Measurements from ENCODE around the gene VPS18.

Gene VPS18

DNA sequence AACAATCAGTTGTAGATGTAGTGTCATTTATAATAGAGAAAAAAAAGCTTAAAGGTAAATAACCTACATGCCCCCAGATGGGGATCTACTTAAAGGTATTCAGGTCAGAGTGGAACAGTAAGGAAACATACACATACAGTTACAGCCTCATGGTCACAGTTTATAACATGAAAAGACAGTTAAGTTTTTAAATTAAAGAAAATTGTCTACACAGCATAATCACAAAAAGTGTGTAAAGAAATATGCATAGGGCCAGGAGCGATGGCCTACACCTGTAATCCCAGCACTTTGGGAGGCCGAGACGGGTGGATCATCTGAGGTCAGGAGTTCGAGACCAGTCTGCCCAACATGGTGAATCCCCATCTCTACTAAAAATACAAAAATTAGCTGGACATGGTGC is 27.1 kb upstream of the VPS18 start:
- H3K4me3 ChIP-seq (ENCODE audit: low read depth, low read length), result no peak overlapping the region

DNA sequence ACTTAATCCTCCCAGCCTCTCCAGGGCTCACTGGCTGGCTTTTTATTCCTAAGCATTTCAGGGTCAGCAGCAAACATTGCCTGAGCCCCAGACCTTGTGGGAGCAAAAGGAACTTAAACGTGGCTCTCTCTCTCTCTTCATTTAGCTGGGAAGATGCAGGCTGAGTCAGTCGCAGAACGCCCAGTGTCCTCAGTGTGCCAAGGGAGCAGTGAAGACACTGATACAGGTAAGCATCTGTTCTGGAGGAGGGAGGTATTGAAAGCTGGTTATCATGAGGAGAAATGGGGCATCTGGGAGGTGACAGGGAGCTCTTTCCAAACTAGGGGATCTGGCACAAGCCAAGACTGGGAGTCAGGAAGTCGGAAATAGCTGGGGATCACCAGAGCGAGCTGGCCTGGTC is 24.6 kb upstream of the VPS18 start:
- H3K4me3 ChIP-seq (ENCODE audit: low read depth, low read length), result no peak overlapping the region

DNA sequence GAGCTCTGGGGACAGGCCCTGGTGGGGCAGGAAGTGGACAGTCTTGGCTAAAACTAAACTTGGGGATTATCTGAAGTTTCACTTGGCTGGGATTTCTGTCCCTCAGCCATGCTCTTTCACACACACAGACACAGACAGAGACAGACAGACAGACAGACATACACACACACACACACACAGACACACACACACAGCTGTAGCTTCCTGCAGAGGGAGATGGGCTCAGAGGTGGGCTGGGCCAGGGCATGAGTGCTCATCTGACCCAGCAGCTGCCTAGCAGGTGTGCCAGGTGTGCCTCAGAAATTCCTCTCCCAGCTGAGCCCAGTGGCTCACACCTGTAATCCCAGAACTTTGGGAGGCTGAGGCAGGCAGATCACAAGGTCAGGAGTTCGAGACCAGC is 23.5 kb upstream of the VPS18 start:
- H3K4me3 ChIP-seq (ENCODE audit: low read depth, low read length), result no peak overlapping the region

DNA sequence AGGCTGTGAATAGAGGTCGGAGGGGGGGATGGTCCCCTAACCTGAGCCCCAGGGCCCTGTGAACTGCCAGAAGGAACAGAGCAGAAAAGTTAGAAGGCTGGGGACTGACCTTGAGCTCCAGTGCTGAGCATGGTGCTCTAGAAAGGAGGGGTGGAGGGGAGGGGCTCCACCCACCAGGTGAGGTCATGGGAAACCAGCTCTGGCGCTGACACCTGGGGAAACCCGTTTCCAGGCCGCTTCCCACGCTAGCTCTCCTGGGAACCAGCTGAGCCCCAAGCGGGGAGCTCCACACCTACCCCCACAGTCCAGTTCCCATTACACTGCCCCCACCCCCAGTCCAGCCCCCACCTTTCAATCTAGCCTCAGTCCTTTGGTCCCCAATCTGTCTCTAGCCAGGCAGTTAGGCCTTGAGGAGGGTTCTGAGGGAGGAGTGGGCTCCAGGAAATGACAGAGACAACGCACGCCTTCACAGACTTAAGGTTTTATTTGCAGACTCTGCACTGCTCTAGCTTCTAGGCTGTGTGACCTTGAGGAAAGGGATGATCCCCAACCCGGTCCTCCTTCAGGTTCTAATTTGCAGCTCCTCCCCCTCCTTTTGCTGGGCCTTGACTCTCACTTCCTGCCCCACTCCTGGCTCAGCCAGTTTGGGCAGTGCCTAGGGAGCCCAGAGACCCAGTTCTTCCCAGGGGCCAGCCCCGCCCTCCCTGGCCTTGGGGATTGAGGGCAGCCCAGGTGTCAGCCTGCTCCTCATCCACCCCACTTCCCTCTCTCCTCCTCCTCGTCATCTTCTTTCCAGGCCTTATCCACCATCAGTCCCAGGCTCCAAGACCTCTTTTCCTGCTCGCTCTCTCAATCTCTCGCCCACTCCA is 22.3 kb upstream of the VPS18 start:
- no peak overlapping the region for H3K4me3 ChIP-seq (ENCODE audit: low read depth, low read length)

DNA sequence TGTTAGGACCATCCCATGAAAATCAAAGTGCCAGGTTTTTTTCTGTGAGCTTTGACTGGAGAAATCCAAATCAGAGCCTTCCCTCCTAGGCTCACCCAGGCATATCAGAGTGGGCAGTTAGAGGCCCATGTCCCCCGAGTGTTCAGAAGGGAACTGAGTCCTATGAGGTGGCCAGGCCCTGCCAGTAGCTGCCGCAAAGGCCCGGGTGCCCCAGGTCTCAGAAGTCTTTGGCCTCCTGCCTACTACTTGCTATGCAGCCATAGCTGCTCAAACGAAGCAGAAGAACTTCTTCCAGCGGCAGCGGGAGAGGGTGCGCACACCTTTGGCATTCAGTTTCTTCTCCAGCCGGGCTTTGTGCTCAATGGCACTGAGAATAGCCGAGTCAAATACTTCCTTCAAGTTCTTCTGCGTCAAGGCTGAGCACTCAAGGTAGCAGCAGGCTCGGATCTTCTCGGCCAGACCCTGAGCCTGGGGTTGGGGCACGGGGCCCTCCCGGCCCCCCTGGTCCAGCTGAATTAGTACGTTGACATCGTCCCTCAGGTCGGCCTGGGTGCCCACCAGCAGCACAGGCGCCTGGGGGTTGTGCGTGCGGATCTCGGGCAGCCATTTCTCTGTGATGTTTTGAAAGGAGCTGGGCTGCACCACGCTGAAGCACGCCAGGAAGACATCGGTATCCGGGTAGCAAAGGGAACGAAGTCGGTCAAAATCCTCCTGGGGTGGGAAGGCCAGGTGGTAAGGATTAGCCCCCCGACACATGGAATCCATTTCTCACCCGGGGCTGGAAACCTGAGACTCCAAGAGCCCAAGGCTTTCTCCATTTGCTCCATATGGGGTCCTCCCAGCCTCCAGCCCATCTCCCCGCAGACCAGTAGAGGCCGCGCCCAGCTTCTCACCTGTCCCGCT is 21.2 kb upstream of the VPS18 start:
- H3K4me3 ChIP-seq (ENCODE audit: low read depth, low read length), result no peak overlapping the region

DNA sequence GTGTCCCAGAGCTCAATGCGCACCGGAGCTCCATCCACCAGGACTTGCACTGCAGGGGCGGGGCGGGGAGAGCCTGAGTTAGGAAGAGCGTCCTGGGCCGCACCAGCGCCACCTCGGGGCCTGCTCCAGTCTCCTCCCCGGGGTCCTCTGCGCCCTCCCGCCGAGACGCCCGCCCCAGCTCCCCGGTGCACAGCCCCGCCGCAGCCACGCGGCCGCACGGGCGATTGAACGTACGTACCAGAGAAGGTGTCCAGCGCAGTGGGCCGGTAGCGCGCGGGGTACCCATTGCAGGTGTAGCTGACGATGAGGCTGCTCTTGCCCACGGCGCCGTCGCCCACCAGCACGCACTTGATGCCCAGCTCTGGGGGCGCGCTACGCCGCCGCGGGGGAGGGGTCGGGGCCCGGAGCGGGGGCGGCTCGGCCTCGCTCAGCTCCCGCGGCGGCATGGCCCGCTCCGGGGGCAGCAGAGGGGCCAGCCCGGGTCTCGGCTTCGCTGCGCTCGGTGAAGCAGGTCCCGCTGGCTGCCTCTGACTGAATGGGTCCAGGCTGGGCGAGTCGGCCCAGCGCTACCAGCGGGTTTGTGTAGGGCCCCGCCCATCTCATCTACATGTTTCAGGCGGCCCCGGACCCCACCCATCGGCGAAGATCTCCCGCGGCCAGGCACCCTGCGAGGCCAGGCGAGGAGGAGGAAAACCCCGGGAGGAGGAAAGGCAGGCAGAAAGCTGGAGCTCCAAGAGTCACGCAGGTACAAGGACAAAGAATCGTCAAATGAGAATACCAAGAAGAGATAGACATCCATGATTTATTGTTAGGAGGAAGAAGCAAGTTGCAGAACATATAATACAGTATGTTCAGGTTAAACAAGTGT is 20.3 kb upstream of the VPS18 start, which contains the start of gene RHOV:
RHOV (minus strand) TSS at position 541 of the 868 bp plus-strand sequence; CDS start at position 446, 95 bp downstream.
- H3K4me3 ChIP-seq (ENCODE audit: low read depth, low read length), result peak within 1 kb of the TSS; percentile 67

DNA sequence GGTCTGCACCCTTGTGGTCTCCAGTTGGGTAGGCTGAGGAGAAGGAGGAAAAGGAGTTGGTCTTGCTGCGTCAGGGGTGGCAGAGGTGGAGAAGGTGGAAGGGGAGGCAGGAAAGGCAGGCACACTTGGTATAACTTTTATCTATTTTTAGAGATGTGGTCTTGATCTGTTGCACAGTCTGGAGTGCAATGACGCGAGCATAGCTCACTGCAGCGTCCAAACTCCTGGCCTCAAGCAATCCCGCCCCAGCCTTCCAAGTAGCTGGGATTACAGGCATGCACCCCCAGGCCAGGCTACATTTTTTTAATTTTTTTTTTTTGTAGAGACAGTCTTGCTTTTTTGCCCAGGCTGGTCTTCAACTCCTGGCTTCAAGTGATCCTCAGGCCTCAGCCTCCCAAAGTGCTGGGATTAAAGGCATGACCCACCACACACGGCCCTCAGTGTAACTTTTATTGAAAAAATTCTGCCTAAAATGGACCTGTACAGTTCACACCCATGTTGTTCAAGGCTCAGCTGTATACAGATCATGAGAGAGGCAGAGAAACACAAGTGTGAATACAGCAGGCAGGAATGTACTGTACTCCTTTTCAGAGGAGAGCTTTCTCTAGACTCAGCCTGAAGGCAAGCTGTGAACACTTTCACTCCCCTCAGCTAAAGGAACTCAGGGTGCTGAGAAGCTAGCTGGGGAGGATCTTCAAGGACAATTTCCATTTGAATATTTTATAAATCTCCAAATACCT is 18.1 kb upstream of the VPS18 start:
- H3K4me3 ChIP-seq (ENCODE audit: low read depth, low read length), result no peak overlapping the region

DNA sequence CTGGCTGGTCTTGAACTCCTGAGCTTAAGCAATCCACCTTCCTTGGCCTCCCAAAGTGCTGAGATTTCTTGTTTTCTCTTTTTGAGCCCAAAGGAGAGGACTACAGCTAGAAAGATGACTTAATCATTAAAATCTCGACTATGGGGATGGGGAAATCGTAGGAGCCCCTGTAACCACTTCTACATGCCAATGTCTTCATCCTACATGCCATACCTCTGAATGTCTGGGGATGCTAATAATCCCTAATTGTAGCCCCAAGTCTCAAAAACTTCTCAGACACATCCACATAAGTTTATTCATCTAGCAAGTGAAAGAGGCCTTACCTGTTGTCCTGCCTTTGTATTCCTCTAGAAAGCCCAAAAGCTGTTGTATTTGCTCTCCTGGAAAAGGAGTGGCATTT is 16.6 kb upstream of the VPS18 start:
- H3K4me3 ChIP-seq (ENCODE audit: low read depth, low read length), result no peak overlapping the region

DNA sequence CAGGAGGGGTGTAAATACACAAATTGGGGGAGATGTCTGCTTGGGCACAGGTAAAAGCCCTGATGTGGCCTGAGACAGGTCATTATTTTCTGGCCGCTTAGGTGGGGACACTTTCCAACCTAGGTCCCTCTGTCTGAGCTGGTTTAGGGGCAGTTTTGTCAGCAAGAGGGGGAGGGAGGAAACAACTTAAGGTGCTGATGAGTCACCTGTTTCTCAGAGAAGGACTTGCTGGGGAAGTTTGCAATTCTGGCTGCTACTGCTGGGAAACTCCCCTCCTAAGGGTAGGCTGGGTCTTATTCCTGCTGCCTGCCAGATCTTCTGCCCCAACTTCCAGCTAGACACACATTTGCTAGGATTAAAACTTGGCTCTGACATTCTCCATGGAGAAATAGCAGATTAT is 15.5 kb upstream of the VPS18 start:
- no peak overlapping the region for H3K4me3 ChIP-seq (ENCODE audit: low read depth, low read length)

DNA sequence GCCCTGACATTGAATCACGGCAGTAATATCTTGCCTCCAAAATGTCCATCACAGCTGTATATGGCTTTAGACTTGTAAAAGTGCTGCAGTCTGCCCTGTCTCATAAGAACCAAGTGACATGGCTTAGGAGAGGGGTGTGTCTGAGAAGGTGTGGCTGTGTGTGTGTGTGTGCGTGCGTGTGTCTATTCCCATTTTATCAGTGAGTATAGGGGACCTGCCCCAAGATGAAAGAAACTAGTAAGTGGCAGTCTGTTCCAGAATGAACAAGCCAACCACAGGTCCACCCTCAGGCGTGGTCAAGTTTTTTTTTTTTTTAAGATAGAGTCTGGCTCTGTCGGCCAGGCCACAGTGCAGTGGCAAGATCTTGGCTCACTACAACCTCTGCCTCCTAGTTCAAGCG is 14.6 kb upstream of the VPS18 start:
- no peak overlapping the region for H3K4me3 ChIP-seq (ENCODE audit: low read depth, low read length)

DNA sequence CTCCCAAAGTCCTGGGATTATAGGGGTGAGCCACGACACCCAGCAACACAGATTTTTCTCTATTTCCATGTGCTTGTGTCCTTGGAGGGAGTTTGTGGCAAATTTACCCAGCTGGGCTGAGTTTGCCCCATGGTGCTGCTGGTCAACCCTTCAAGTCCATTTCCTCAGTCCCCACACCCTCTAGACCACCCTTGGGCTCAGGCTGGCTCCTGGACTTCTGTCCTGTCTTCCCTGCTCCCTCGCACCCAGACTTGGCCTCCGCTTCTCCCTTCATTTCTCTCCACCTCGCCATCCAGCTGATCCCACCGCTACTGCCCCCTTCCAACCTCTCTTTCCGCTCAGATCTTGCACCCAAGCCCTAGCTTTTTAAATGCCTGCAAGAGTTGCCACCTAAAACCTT is 12.9 kb upstream of the VPS18 start:
- H3K4me3 ChIP-seq (ENCODE audit: low read depth, low read length), result no peak overlapping the region

DNA sequence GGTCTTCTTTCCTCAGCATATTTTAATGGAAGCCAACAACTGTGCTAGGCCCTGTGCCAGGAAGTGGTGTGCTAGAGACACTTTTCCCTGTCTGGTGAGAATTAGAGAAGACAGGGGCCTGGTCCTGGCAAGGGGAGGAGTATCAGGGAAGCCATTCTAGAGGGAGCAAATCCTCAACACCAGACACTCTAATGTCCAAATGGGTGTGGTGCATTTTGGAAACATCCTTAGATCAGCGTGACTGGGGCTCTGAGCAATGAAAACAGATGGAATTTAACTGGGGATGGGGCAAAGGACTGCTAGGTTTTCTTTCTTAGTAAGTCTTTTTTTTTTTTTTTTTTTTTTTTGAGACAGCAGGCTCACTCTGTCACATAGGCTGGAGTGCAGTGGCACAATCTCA is 7.7 kb upstream of the VPS18 start:
- no peak overlapping the region for H3K4me3 ChIP-seq (ENCODE audit: low read depth, low read length)

DNA sequence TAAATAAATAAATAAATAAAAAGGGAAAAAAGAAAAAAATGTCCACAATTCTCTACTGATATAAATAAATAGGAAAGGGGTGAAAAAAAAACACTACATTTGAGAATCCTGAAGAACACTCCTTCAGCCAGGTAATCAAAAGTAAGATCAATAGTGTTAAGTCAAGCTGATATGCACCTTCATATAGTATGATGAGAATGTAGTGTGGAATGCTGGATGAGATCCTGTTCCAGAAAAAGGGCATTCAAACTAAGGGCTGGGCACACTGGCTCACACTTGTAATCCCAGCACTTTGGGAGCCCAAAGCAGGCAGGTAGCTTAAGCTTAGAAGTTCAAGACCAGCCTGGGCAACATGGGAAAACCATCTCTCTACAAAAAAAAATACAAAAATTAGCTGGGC is 5.1 kb upstream of the VPS18 start:
- no peak overlapping the region for H3K4me3 ChIP-seq (ENCODE audit: low read depth, low read length)

DNA sequence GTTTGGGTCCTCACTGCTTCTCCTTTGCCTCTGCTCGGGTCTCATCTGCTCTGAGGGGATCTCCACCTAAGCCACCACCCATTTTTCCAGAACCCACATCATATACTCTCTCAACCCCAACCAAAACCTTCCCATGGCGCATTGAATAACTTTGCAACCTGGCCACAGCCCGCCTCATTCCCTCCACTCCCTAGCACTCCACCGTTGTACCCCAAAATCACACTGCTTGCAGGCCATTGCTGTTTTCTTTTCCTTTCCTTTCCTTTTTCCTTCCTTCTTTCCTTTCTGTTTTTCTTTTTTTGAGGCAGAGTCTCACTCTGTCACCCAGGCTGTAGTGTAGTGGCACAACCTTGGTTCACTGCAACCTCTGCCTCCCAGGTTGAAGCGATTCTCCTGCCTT is 3.1 kb upstream of the VPS18 start:
- no peak overlapping the region for H3K4me3 ChIP-seq (ENCODE audit: low read depth, low read length)

DNA sequence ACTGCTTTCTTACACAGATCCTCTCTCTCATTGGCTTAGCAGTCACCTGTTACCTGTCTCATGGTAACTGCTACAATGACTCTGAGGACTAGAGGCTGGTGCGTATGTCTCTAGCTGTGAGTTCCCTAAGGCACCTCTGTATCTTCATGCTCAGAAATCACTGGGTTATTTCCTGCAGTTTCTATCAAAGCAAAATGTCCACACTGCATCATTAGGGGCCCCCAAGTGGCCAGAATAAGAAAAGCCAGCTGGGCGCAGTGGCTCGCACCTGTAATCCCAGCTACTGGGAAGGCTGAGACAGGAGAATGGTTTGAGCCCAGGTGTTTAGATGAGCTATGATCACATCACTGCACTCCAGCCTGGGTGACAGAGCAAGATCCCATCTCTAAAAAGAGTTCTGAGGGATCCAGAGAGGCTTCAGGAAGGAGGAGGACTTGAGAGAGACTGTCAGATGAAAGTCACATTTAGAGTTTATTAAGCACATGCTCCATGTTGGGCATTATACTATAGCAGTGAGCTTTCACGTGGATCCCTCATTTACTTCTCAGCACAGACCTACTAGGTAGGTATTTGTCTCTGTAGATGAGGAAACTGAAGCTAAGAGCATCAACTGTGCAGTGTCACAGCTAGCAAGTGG is 2.3 kb upstream of the VPS18 start:
- no peak overlapping the region for H3K4me3 ChIP-seq (ENCODE audit: low read depth, low read length)

DNA sequence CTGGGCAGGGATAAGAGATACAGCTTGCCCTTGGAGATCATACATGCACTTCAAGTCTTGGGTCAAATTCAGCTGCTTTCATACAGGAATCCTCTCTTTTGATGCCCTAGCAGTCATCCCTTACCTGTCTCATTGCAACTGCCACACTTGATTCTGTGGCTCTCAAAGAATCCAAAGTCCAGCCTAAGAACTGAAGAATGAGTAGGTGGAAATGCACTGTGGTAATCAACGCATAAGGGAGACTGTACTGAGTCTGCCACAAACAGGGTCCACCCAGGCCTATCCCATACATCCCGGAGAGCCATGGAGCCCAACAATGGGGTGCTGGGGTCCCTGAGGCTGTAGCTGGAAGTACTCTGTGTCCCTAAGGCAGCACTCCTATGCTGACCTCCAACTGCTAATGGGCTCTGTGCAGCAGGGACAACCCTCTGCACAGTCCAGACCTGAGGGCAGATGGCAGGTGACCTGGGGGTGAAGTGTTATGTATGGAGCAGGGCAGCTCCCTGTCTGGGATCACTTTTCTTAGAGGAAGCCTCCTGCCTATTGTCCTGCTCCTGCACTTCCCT is 1.7 kb upstream of the VPS18 start:
- H3K4me3 ChIP-seq (ENCODE audit: low read depth, low read length), result no peak overlapping the region

DNA sequence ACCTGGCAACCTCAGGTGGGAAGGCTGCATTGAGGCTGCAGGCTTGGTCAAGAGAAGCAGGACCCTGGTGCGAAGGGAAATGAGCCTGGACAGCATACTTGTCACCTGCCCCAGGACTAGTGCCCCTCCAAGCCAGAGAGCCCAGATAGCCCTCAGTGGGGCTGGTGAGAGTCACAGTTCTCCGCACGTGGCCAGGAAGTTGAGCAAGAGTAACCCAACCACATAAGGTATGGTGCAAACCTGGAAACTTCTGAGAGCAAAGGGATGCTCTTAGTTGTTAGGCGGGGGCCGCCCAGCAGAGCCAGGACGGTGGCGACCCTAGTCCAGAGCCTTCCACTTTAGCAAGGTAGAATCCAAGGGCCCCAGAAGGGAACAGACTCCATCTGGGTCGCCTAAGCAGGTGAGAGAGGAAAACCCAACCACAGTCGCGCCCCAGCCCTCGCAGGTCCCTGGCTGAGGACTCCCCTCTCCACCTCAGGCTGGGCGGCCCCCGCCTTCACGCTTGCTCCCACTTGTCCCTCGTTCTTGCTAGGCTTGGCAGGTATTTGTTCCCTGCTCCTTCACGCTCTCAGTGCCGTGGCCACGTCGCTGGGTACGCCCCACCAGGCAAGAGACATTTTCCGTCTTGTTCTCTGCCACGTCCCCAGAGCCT is 1.1 kb upstream of the VPS18 start:
- no peak overlapping the region for H3K4me3 ChIP-seq (ENCODE audit: low read depth, low read length)

DNA sequence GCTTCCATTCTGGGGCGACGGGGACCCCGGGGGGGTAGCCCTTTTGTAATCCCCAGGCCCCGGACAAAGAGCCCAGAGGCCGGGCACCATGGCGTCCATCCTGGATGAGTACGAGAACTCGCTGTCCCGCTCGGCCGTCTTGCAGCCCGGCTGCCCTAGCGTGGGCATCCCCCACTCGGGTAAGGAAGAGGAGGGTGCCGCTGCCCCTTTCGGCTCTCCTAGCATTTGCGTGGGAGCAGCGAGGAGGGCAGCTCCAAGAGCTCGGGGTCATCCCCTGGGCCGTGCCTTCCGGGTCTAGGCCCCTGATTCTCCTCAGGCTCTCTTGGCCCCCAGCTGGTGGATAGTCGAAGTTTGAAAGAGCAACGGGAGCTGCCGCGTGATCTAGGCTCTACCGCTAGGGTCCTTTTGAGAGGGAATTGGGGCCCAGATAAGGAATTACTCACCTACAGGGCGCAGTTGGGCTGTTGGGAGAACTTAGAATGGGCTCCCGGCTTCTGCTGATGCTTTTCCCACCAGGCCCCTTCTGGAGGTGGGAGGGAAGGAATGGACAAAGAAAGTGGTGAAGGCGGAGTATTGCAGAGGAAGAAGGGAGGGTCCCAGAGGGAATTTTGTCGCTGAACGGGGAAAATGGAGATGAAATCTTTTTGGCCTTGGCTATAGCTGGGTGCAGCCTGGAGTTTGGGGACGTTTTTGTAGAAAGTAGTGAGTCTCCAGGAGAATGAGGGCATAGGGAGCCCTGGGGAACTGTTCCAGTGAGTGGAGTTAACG is 615 bp downstream of the VPS18 start:
- peak overlapping the region; percentile 89 for H3K4me3 ChIP-seq (ENCODE audit: low read depth, low read length)
